Subcutaneous abdominal adipose tissue (tissue), 5 donors: ENCODE data around the gene C2orf76.

Experiments used
- H3K27ac ChIP-seq: one replicate; pipeline ENCODE4 v1.7.0; 2013; ENCODE audit warnings: low read depth, mild to moderate bottlenecking, inconsistent platforms, low read length, moderate library complexity
- H3K27me3 ChIP-seq, 5 donors: one replicate each; pipeline ENCODE4 v1.7.0; 2013; ENCODE audit warnings: low read length in 5 of 5, inconsistent platforms in 1 of 5; ENCODE audit not compliant: control insufficient read depth in 5 of 5, insufficient read depth in 4 of 5
- H3K36me3 ChIP-seq, 5 donors: one replicate each; pipeline ENCODE4 v1.7.0; 2013; ENCODE audit warnings: low read length in 5 of 5; ENCODE audit not compliant: control insufficient read depth in 5 of 5, insufficient read depth in 5 of 5
- H3K4me1 ChIP-seq, 5 donors: one replicate each; pipeline ENCODE4 v1.7.0; 2013; ENCODE audit warnings: low read length in 5 of 5, mild to moderate bottlenecking in 3 of 5, moderate library complexity in 1 of 5; ENCODE audit not compliant: control insufficient read depth in 5 of 5, insufficient read depth in 5 of 5
- H3K4me3 ChIP-seq, 5 donors: one replicate each; pipeline ENCODE4 v1.7.0; 2013; ENCODE audit warnings: low read length in 5 of 5, low read depth in 1 of 5
- H3K9ac ChIP-seq, 5 donors: one replicate each; pipeline ENCODE4 v1.7.0; 2013; ENCODE audit warnings: low read length in 5 of 5, mild to moderate bottlenecking in 4 of 5, moderate library complexity in 3 of 5
- H3K9me3 ChIP-seq, 5 donors: one replicate each; pipeline ENCODE4 v1.7.0; 2013; ENCODE audit warnings: low read length in 5 of 5; ENCODE audit not compliant: control insufficient read depth in 5 of 5
- donor health status: healthy.
- donor health status: healthy.
- donor health status: healthy.
- donor health status: healthy.
- donor health status: healthy.

Gene C2orf76

GRCh38 chr2:119305497-119306195 is 61.0 kb downstream of the C2orf76 start:
- peaks cover 0 to 4% (median 0%) of the 10 kb centered on the region in 5 donors for H3K36me3 ChIP-seq
- H3K9me3 ChIP-seq: no peaks in the 10 kb centered on the region
- peak overlapping the region; percentile 73 for H3K27ac ChIP-seq
- H3K9ac ChIP-seq: peak overlapping the region in 3 of 5 donors; percentile 35 to 53 (median 39)
- H3K4me3 ChIP-seq: peak overlapping the region in 2 of 5 donors; percentile 17 to 44
- peaks cover 0 to 17% (median 2%) of the 10 kb centered on the region in 5 donors for H3K4me1 ChIP-seq
- H3K27me3 ChIP-seq: no peaks in the 10 kb centered on the region

GRCh38 chr2:119304847-119305246 is 61.8 kb downstream of the C2orf76 start:
- H3K4me3 ChIP-seq: no peak overlapping the region
- peaks cover 0 to 17% (median 2%) of the 10 kb centered on the region in 5 donors for H3K4me1 ChIP-seq

GRCh38 chr2:119301413-119301812 is 65.2 kb downstream of the C2orf76 start:
- H3K9ac ChIP-seq: no peak overlapping the region
- no peaks in the 10 kb centered on the region for H3K9me3 ChIP-seq
- no peaks in the 10 kb centered on the region for H3K27me3 ChIP-seq
- H3K27ac ChIP-seq: no peak overlapping the region
- no peak overlapping the region for H3K4me3 ChIP-seq
- H3K4me1 ChIP-seq: peaks cover 0 to 9% (median 3%) of the 10 kb centered on the region in 5 donors
- peaks cover 0 to 4% (median 0%) of the 10 kb centered on the region in 5 donors for H3K36me3 ChIP-seq

More at GRCh38 chr2:119304847-119305246, 61.8 kb downstream of the C2orf76 start:
- no peaks in the 10 kb centered on the region for H3K27me3 ChIP-seq
- H3K9ac ChIP-seq: no peak overlapping the region
- no peak overlapping the region for H3K27ac ChIP-seq
- H3K36me3 ChIP-seq: peaks cover 0 to 4% (median 0%) of the 10 kb centered on the region in 5 donors
- no peaks in the 10 kb centered on the region for H3K9me3 ChIP-seq

- H3K9ac ChIP-seq: no peak overlapping the region
- peaks cover 0 to 15% (median 5%) of the 10 kb centered on the region in 5 donors for H3K36me3 ChIP-seq
- no peak overlapping the region for H3K4me3 ChIP-seq
- no peaks in the 10 kb centered on the region for H3K9me3 ChIP-seq
- peaks cover 0 to 10% (median 5%) of the 10 kb centered on the region in 5 donors for H3K4me1 ChIP-seq
- H3K27me3 ChIP-seq: no peaks in the 10 kb centered on the region
- no peak overlapping the region for H3K27ac ChIP-seq
These were observed 70.8 kb downstream of the C2orf76 start for GRCh38 chr2:119295688-119296375.

GRCh38 chr2:119294671-119295070 is 72.0 kb downstream of the C2orf76 start:
- no peaks in the 10 kb centered on the region for H3K9me3 ChIP-seq
- H3K4me3 ChIP-seq: no peak overlapping the region
- no peak overlapping the region for H3K9ac ChIP-seq
- H3K27ac ChIP-seq: no peak overlapping the region
- no peaks in the 10 kb centered on the region for H3K27me3 ChIP-seq
- peaks cover 0 to 15% (median 5%) of the 10 kb centered on the region in 5 donors for H3K36me3 ChIP-seq
- H3K4me1 ChIP-seq: peaks cover 0 to 10% (median 8%) of the 10 kb centered on the region in 5 donors

- Histone ChIP-seq H3K4me1 (peaks cover 0 to 14% (median 8%) of the 10 kb centered on the region in 5 donors), H3K27me3 (no peaks in the 10 kb centered on the region), H3K27ac (no peak overlapping the region), H3K36me3 (peaks cover 0 to 15% (median 5%) of the 10 kb centered on the region in 5 donors), H3K9ac (no peak overlapping the region), H3K4me3 (no peak overlapping the region), H3K9me3 (no peaks in the 10 kb centered on the region)
These were observed 72.7 kb downstream of the C2orf76 start for GRCh38 chr2:119293900-119294299.

- Histone ChIP-seq H3K4me3 (no peak overlapping the region), H3K4me1 (peaks cover 0 to 12% (median 8%) of the 10 kb centered on the region in 5 donors), H3K27me3 (no peaks in the 10 kb centered on the region), H3K36me3 (peaks cover 0 to 15% (median 5%) of the 10 kb centered on the region in 5 donors), H3K9ac (no peak overlapping the region), H3K9me3 (no peaks in the 10 kb centered on the region), H3K27ac (no peak overlapping the region)
These were observed 73.4 kb downstream of the C2orf76 start for GRCh38 chr2:119293254-119293653.

- Histone ChIP-seq H3K27ac (no peak overlapping the region), H3K9ac (no peak overlapping the region), H3K4me3 (no peak overlapping the region), H3K9me3 (no peaks in the 10 kb centered on the region), H3K36me3 (peaks cover 0 to 15% (median 5%) of the 10 kb centered on the region in 5 donors), H3K4me1 (peaks cover 0 to 12% (median 8%) of the 10 kb centered on the region in 5 donors), H3K27me3 (no peaks in the 10 kb centered on the region)
These were observed 74.4 kb downstream of the C2orf76 start for GRCh38 chr2:119292226-119292625.

- H3K36me3 ChIP-seq: peaks cover 0 to 16% (median 7%) of the 10 kb centered on the region in 5 donors
- no peaks in the 10 kb centered on the region for H3K9me3 ChIP-seq
- no peaks in the 10 kb centered on the region for H3K27me3 ChIP-seq
- no peak overlapping the region for H3K4me3 ChIP-seq
- H3K4me1 ChIP-seq: peaks cover 0 to 12% (median 8%) of the 10 kb centered on the region in 5 donors
- H3K9ac ChIP-seq: no peak overlapping the region
- H3K27ac ChIP-seq: no peak overlapping the region
These were observed 75.0 kb downstream of the C2orf76 start for GRCh38 chr2:119291588-119292167.
